Esophagus muscularis mucosa (tissue), 4 donors: ENCODE results near the gene AUTS2. TPM values are rescaled to one million over a fixed set of nuclear protein-coding genes. Genes with fewer than 3 reads are reported as not detected.

Experiments
- DNase-seq: peaks from one replicate; pipeline ENCODE4 v3.0.0-alpha.2; 2017; ENCODE audit errors: extremely low spot score
- H3K27ac ChIP-seq, 4 donors: fragments of 200-600 bp; sonication (generic); replicated peaks in 1 of 4; 1 replicate in 3 of 4; 2 replicates in 1 of 4; pipeline ENCODE4 v1.5.1; 2016 to 2019; ENCODE audit warnings: mild to moderate bottlenecking in 1 of 4
- H3K27me3 ChIP-seq, 4 donors: fragments of 200-600 bp; sonication (generic); one replicate each; pipeline versions ENCODE4 v1.5.1 to v1.6.0; 2016 to 2019
- H3K36me3 ChIP-seq, 4 donors: fragments of 200-600 bp; sonication (generic); one replicate each; pipeline ENCODE4 v1.5.1; 2016 to 2019
- H3K4me1 ChIP-seq, 4 donors: fragments of 200-600 bp; sonication (generic); one replicate each; pipeline ENCODE4 v1.5.1; 2016 to 2019
- H3K4me3 ChIP-seq, 4 donors: fragments of 200-600 bp; sonication (generic); 1 replicate in 2 of 4; 2 replicates in 2 of 4; pipeline ENCODE4 v1.5.1; 2016 to 2019; ENCODE audit warnings: mild to moderate bottlenecking in 4 of 4, moderate library complexity in 1 of 4
- H3K9me3 ChIP-seq, 4 donors: fragments of 200-600 bp; sonication (generic); 1 replicate in 3 of 4; 2 replicates in 1 of 4; pipeline ENCODE4 v1.5.1; 2016 to 2019
- CTCF ChIP-seq, 3 experiments: fragments of 200-600 bp in 2 of 3; fragments of 450-650 bp in 1 of 3; sonication (generic) in 2 of 3; IDR thresholded peaks; one replicate each; pipeline ENCODE4 v1.5.1; 2017 to 2019; ENCODE audit warnings: antibody characterized with exemption in 3 of 3, mild to moderate bottlenecking in 2 of 3, moderate library complexity in 1 of 3
- EP300 ChIP-seq: sonication (generic); formaldehyde crosslinking; IDR thresholded peaks from one replicate; pipeline ENCODE4 v1.6.1; 2017; ENCODE audit warnings: antibody characterized with exemption
- POLR2A ChIP-seq: fragments of 450-650 bp; IDR thresholded peaks from one replicate; pipeline ENCODE4 v1.6.1; 2017; ENCODE audit warnings: antibody characterized with exemption, moderate library complexity, mild to moderate bottlenecking, low read depth
- POLR2AphosphoS5 ChIP-seq, 2 donors: sonication (generic); formaldehyde crosslinking; IDR thresholded peaks; one replicate each; pipeline ENCODE4 v1.6.1; 2017; ENCODE audit warnings: antibody characterized with exemption in 2 of 2
- WGBS: methylation state at CpG from one replicate; pipeline ENCODE4 v1.1.5; 2018; 5-methylcytosine and 5-hydroxymethylcytosine counted together
- intact Hi-C: fragments of 100-400 bp; cut with DNase I; formaldehyde crosslinking; loops from one replicate; pipeline ENCODE4 v1.15.1; 2023
- total RNA-seq, 4 donors: library from RNA; depleted of rRNA; stranded (reverse); fragments of >200 nt; gene quantifications; one replicate each; pipeline versions ENCODE4 v1.1.0 to v1.2.1, GENCODE V29; 2016

Gene AUTS2
- total RNA-seq, 4 donors from 2014 or later = 18.5 to 44.9 (median 34.2) TPM

- H3K4me1 ChIP-seq = peaks cover 0 to 18% (median 16%) of the 10 kb centered on the region in 4 donors
- no peak overlapping the region for H3K27ac ChIP-seq
- no peak for DNase-seq
- intact Hi-C loops = no loop called here
- 77% methylated on average over 5 of the region's 5 CpGs for WGBS
- H3K36me3 ChIP-seq = no peaks in the 10 kb centered on the region
- TF ChIP-seq POLR2AphosphoS5 (IDR thresholded peaks at IDR 0.05) (no peak), CTCF (IDR thresholded peaks at IDR 0.05) (no peak), EP300 (no peak), POLR2A (no peak)
- H3K4me3 ChIP-seq = no peak overlapping the region
- H3K9me3 ChIP-seq = peaks cover 0 to 9% (median 2%) of the 10 kb centered on the region in 4 donors
- no peaks in the 10 kb centered on the region for H3K27me3 ChIP-seq
Measured at GRCh38 chr7:70599446-70600190, 1001.3 kb downstream of the AUTS2 start.

GRCh38 chr7:70600993-70601392 is 1002.7 kb downstream of the AUTS2 start:
- peaks cover 0 to 11% (median 4%) of the 10 kb centered on the region in 4 donors for H3K9me3 ChIP-seq
- intact Hi-C loops = no loop called here
- no peak for TF ChIP-seq POLR2A
- TF ChIP-seq POLR2AphosphoS5 (IDR thresholded peaks at IDR 0.05) = no peak
- no peak for TF ChIP-seq CTCF (IDR thresholded peaks at IDR 0.05)
- no peak for TF ChIP-seq EP300
- no peak for DNase-seq
- H3K4me1 ChIP-seq = peaks cover 0 to 6% (median 5%) of the 10 kb centered on the region in 4 donors
- H3K27me3 ChIP-seq = no peaks in the 10 kb centered on the region
- no peak overlapping the region for H3K27ac ChIP-seq
- 100% methylated on average over 1 of the region's 1 CpG for WGBS
- no peak overlapping the region for H3K4me3 ChIP-seq
- H3K36me3 ChIP-seq = no peaks in the 10 kb centered on the region

DNA sequence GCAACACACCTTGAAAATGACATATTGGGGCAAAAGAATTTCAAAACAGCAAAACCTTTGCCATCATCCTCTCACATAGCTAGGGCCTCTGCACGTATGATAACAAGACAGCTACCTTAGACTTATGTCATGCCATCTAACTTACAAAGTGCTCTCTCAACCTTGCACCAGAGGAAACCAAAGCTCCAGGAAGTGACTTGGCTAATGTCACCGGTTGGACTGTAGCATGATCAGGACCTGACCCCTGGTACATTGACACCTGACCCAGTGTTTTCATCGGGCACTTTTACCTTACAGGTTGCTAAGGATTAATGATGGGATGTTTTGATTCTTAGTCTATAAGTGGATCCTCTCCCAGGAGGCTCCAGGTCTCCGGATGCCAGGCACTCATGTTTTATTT is 1003.8 kb downstream of the AUTS2 start:
- Histone ChIP-seq H3K27ac (no peak overlapping the region), H3K9me3 (peaks cover 0 to 11% (median 4%) of the 10 kb centered on the region in 4 donors), H3K4me3 (no peak overlapping the region), H3K27me3 (no peaks in the 10 kb centered on the region), H3K4me1 (no peaks in the 10 kb centered on the region), H3K36me3 (no peaks in the 10 kb centered on the region)
- 72% methylated on average over 4 of the region's 4 CpGs for WGBS
- TF ChIP-seq POLR2AphosphoS5 (IDR thresholded peaks at IDR 0.05) = no peak
- no peak for TF ChIP-seq CTCF (IDR thresholded peaks at IDR 0.05)
- no peak for TF ChIP-seq EP300
- TF ChIP-seq POLR2A = no peak
- intact Hi-C loops = no loop called here
- no peak for DNase-seq

GRCh38 chr7:70607281-70607680 is 1009.0 kb downstream of the AUTS2 start:
- H3K4me1 ChIP-seq = no peaks in the 10 kb centered on the region
- no peak overlapping the region for H3K27ac ChIP-seq
- H3K36me3 ChIP-seq = no peaks in the 10 kb centered on the region
- H3K27me3 ChIP-seq = no peaks in the 10 kb centered on the region
- intact Hi-C loops = no loop called here
- no peak for TF ChIP-seq POLR2A
- no peak for TF ChIP-seq CTCF (IDR thresholded peaks at IDR 0.05)
- peaks cover 0 to 7% (median 3%) of the 10 kb centered on the region in 4 donors for H3K9me3 ChIP-seq
- H3K4me3 ChIP-seq = no peak overlapping the region
- DNase-seq = no peak
- WGBS = 94% methylated on average over 7 of the region's 7 CpGs

DNA sequence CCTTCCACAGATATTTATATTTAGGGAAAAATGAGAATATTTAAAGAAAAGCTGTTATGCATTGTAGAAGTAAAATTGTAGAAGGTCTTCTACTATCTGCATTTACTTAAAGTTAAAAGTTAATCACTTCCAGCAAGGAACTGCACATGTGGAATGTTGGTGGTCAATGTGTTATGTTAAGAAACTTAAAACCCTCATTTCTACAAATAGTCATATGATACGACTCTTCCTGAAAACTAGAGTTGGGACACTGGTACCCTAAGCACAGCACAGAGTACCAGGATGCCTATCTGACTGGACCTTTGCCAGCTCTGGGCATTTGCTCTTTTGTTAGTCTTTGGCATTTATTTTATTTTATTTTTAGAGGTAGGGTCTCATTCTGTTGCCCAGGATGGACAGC is 1009.5 kb downstream of the AUTS2 start:
- Histone ChIP-seq H3K27me3 (no peaks in the 10 kb centered on the region), H3K4me1 (no peaks in the 10 kb centered on the region), H3K36me3 (no peaks in the 10 kb centered on the region), H3K27ac (no peak overlapping the region), H3K9me3 (peaks cover 0 to 7% (median 3%) of the 10 kb centered on the region in 4 donors), H3K4me3 (no peak overlapping the region)
- 93% methylated on average over 1 of the region's 1 CpG for WGBS
- intact Hi-C loops = no loop called here
- TF ChIP-seq POLR2AphosphoS5 (IDR thresholded peaks at IDR 0.05) (no peak), POLR2A (no peak), CTCF (IDR thresholded peaks at IDR 0.05) (no peak), EP300 (no peak)
- DNase-seq = no peak
